ENCODE results near the gene SCGB2A2. TPM values are rescaled to one million over a fixed set of nuclear protein-coding genes. Genes with fewer than 3 reads are reported as not detected.

Gene SCGB2A2
- total RNA-seq, 1 experiment from 2014 or later, result not detected

- H3K4me2 ChIP-seq, result no peak overlapping the region
- no peak overlapping the region for H2AFZ ChIP-seq
- H3F3A ChIP-seq (ENCODE audit: insufficient read depth, low read depth), result no peaks in the 10 kb centered on the region
- peaks cover 49% of the 10 kb centered on the region for H3K27me3 ChIP-seq (ENCODE audit: insufficient read depth, low read depth)
- no peaks in the 10 kb centered on the region for H4K20me1 ChIP-seq (ENCODE audit: insufficient read depth)
- TF ChIP-seq EZH2 (IDR thresholded peaks at IDR 0.05; ENCODE audit: low read depth), result no peak
- TF ChIP-seq, protein P1, sequence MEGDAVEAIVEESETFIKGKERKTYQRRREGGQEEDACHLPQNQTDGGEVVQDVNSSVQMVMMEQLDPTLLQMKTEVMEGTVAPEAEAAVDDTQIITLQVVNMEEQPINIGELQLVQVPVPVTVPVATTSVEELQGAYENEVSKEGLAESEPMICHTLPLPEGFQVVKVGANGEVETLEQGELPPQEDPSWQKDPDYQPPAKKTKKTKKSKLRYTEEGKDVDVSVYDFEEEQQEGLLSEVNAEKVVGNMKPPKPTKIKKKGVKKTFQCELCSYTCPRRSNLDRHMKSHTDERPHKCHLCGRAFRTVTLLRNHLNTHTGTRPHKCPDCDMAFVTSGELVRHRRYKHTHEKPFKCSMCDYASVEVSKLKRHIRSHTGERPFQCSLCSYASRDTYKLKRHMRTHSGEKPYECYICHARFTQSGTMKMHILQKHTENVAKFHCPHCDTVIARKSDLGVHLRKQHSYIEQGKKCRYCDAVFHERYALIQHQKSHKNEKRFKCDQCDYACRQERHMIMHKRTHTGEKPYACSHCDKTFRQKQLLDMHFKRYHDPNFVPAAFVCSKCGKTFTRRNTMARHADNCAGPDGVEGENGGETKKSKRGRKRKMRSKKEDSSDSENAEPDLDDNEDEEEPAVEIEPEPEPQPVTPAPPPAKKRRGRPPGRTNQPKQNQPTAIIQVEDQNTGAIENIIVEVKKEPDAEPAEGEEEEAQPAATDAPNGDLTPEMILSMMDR (conservative IDR thresholded peaks at IDR 0.05), result no peak
- H3K79me2 ChIP-seq (ENCODE audit: low read depth), result no peaks in the 10 kb centered on the region
- POLR2A ChIA-PET (ENCODE audit: unreplicated experiment), result no interaction called here
- CTCF ChIA-PET, result no interaction called here
- no peaks in the 10 kb centered on the region for H3K9me3 ChIP-seq (ENCODE audit: insufficient read depth, low read depth)
- intact Hi-C loops (cut with micrococcal nuclease; ENCODE audit: unreplicated experiment), result no loop called here
- H3K4me1 ChIP-seq (replicated peaks; ENCODE audit: insufficient read depth), result no peaks in the 10 kb centered on the region
- no peaks in the 10 kb centered on the region for H3K36me3 ChIP-seq (ENCODE audit: low read depth)
- H3K9me2 ChIP-seq (ENCODE audit: insufficient read depth), result no peaks in the 10 kb centered on the region
- DNase-seq, result no peak
- H3K4me3 ChIP-seq, result no peak overlapping the region
- no peak overlapping the region for H3K27ac ChIP-seq
- BruUV-seq (replicated peaks), result no TSS peak
These were observed 31.8 kb upstream of the SCGB2A2 start for GRCh38 chr11:62238151-62238550.

DNA sequence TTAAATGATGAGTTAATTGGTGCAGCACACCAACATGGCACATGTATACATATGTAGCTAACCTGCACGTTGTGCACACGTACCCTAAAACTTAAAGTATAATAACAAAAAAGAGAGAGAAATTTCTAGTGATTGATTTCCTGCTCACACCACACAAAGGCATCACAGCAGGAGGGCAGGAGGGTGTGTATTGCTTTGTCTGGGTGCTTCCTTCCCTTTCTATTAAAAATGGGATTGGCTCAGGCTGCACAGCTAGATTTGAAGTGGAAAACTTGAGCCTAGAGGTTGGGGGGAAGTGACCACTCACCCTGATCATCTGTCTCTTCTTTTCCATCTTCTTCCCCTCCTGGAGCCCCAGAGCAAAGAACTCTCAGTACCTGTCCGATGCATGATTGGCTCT lies 28.9 kb upstream of the SCGB2A2 start:
- Histone ChIP-seq H3K4me1 (replicated peaks; ENCODE audit: insufficient read depth) (no peaks in the 10 kb centered on the region), H3K4me3 (no peak overlapping the region), H3K9me2 (ENCODE audit: insufficient read depth) (no peaks in the 10 kb centered on the region), H3K36me3 (ENCODE audit: low read depth) (no peaks in the 10 kb centered on the region), H3K9me3 (ENCODE audit: insufficient read depth, low read depth) (no peaks in the 10 kb centered on the region), H2AFZ (no peak overlapping the region), H3K79me2 (ENCODE audit: low read depth) (no peaks in the 10 kb centered on the region), H3K4me2 (no peak overlapping the region), H3K27me3 (ENCODE audit: insufficient read depth, low read depth) (peaks cover 48% of the 10 kb centered on the region), H4K20me1 (ENCODE audit: insufficient read depth) (no peaks in the 10 kb centered on the region), H3K27ac (no peak overlapping the region), H3F3A (ENCODE audit: insufficient read depth, low read depth) (no peaks in the 10 kb centered on the region)
- ChIA-PET CTCF (no interaction called here), POLR2A (ENCODE audit: unreplicated experiment) (no interaction called here)
- no TSS peak for BruUV-seq (replicated peaks)
- intact Hi-C loops (cut with micrococcal nuclease; ENCODE audit: unreplicated experiment), result loop anchor here (10.0 kb wide), 1 partner anchor 64 kb away; no protein-coding TSS in a partner anchor
- TF ChIP-seq EZH2 (IDR thresholded peaks at IDR 0.05; ENCODE audit: low read depth), result no peak
- TF ChIP-seq, protein P1 (conservative IDR thresholded peaks at IDR 0.05), result no peak
- DNase-seq, result no peak

GRCh38 chr11:62242021-62242420 lies 27.9 kb upstream of the SCGB2A2 start, which contains the start of gene SCGB1D2:
Gene SCGB1D2 (plus strand): TSS chr11:62242239. CDS start chr11:62242308, 69 bp downstream.
- Histone ChIP-seq H3K27ac (no peak within 1 kb of the TSS), H3F3A (ENCODE audit: insufficient read depth, low read depth) (no peaks in the 10 kb centered on the region), H3K9me3 (ENCODE audit: insufficient read depth, low read depth) (no peaks in the 10 kb centered on the region), H3K9me2 (ENCODE audit: insufficient read depth) (no peaks in the 10 kb centered on the region), H3K27me3 (ENCODE audit: insufficient read depth, low read depth) (peaks cover 43% of the 10 kb centered on the region), H4K20me1 (ENCODE audit: insufficient read depth) (no peaks in the 10 kb centered on the region), H3K4me2 (no peak within 1 kb of the TSS), H3K36me3 (ENCODE audit: low read depth) (no peaks in the 10 kb centered on the region), H3K4me3 (no peak within 1 kb of the TSS), H3K79me2 (ENCODE audit: low read depth) (no peaks in the 10 kb centered on the region), H3K4me1 (replicated peaks; ENCODE audit: insufficient read depth) (no peaks in the 10 kb centered on the region), H2AFZ (no peak within 1 kb of the TSS)
- BruUV-seq (replicated peaks), result no TSS peak
- POLR2A ChIA-PET (ENCODE audit: unreplicated experiment), result no interaction called here
- TF ChIP-seq, protein P1 (conservative IDR thresholded peaks at IDR 0.05), result no peak
- no peak for TF ChIP-seq EZH2 (IDR thresholded peaks at IDR 0.05; ENCODE audit: low read depth)
- peak; percentile 69 to 80 for DNase-seq
- intact Hi-C loops (cut with micrococcal nuclease; ENCODE audit: unreplicated experiment), result loop anchor here (10.0 kb wide), 1 partner anchor 63 kb away; no protein-coding TSS in a partner anchor
- CTCF ChIA-PET, result no interaction called here

Measured in PC-9 (cell line).